EL (cell line): ENCODE results near the gene FAM20C.

Source experiments
- DNase-seq: peaks from one replicate; pipeline ENCODE4 v3.0.0-alpha.2; 2016

The FAM20C gene

DNA sequence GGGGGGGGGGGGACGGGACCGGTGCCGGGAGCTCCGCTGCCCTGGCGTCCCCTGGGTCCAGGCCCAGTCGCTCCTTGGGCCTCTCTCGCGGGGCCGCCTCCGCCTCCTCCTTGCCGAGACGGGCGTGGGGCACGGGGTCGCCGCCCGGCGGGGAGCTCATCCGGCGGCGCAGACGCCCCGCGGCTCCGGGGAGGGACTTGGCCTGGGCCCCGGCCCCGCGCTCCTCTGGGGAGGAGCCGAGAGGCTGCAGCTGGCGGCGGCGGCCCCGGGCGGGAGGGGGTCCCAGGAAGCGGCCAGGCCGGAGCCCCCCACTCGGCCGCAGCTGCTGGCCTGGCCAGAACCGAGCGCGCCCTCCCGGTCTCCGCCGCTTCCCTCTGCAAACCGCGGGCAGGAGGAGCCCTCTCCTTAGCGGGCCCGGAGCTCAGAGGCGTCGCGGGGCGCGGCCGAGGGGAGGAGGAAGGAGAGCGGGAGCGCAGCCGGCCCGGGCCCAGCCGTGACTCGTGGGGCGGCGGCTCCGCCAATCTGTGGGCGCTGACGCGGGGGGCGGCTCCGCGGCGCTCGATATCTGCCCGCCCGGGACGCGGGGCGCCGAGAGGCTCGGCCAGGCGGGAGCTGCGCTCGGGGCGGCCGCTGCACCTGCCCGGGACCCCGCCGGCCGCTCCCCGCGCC lies at the start of gene FAM20C:
Gene FAM20C (plus strand): TSS at position 591 of the 669 bp plus-strand sequence. CDS start 629 bp downstream, outside the sequence.
- DNase-seq, result peak; percentile 79

- DNase-seq, result no peak
Measured at GRCh38 chr7:143145-143751, 49.1 kb upstream of the FAM20C start.

GRCh38 chr7:143811-144453 lies 48.4 kb upstream of the FAM20C start:
- no peak for DNase-seq

- DNase-seq, result no peak
Measured at GRCh38 chr7:144454-144826, 47.9 kb upstream of the FAM20C start.

DNA sequence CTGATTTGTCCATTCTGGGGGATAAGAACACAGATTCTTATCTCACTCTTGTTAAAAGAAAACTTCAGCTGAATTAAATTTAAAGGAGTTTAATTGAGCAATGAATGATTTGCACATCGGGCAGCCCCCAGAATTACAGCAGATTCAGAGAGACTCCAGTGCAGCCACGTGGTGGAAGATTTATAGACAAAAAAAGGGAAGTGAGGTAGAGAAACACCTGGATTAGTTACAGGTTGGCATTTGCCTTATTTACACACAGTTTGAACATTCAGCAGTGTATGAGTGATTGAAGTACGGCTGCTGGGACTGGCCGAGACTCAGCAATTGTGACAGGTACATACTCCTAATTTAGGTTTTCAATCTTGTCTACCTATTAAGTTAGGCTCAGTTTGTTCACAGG lies 46.5 kb upstream of the FAM20C start:
- no peak for DNase-seq

DNA sequence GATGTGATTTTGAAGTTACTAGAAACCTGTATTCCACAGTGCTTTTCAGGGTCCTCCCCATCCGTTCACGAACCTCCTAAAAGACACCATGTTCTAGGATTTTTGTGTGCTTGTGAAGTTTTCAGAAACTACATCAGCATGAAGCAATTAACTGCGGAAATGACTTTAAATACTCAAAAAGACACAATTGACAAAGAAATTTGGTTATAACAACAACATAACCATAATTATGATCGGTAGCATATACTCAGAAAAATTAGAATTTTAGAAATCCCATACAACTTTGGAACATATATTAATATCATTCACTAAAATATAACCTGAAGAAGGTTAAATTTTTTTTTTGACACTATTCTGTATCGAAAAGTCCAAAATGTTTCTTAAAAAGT lies 43.8 kb upstream of the FAM20C start:
- no peak for DNase-seq

- peak; percentile 99 for DNase-seq
Measured at GRCh38 chr7:148932-149790, 43.2 kb upstream of the FAM20C start.

GRCh38 chr7:149791-150636 lies 42.4 kb upstream of the FAM20C start:
- DNase-seq, result no peak

- DNase-seq, result no peak
Measured at GRCh38 chr7:150811-151221, 41.6 kb upstream of the FAM20C start.

GRCh38 chr7:151346-152050 lies 40.9 kb upstream of the FAM20C start:
- no peak for DNase-seq

GRCh38 chr7:152702-153391 lies 39.5 kb upstream of the FAM20C start:
- DNase-seq, result no peak

DNA sequence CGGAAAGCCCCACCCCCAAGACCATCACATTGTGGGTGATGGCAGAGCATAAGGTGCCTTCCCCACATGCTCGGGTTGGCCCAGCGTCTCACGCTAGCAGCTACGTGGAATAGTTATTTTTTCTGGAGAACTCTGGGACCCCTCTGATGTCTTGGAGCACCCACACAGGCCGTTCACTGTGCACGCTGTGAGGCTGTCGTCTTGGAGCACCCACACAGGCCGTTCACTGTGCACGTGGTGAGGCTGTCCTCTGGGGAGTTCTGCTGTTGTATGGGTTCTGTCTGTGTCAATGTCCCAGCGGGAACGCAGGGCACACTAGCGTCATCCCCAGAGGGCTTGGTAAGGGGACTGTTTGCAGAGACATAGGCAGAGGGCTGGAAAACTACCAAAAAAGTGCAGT lies 38.8 kb upstream of the FAM20C start:
- DNase-seq, result no peak

DNA sequence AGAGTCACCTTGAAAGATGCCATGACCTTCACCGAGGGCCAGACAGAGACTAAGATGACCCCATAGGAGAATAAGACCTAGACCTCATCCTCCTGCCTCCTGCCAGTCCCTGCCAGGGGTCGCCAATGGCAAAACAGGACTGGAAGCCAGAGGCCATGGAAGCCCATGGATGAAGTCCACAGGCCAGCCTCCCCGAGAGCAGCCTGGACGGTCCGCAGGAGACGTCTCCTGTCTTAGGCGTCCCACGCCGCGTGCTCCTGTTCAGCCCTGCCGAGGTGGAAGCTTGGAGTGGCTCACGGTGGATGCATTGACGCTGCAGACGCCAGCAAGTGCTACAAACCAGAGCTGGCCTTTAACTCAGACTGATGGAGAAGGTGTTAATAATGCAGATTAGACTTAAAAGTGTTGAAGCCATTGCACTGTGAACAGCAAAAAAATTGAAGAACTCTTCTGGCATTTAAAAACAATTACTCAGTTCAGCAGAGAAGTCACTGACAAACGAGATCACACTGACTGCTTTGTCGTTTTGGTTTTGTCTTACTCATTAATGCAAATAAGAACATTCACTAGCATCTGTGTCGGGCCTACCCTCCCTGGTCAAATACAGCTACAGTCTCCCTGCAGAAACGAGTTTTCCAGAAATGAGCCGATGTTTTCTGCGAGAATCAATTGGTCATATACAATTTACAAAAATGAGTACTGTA lies 38.1 kb upstream of the FAM20C start:
- no peak for DNase-seq

DNA sequence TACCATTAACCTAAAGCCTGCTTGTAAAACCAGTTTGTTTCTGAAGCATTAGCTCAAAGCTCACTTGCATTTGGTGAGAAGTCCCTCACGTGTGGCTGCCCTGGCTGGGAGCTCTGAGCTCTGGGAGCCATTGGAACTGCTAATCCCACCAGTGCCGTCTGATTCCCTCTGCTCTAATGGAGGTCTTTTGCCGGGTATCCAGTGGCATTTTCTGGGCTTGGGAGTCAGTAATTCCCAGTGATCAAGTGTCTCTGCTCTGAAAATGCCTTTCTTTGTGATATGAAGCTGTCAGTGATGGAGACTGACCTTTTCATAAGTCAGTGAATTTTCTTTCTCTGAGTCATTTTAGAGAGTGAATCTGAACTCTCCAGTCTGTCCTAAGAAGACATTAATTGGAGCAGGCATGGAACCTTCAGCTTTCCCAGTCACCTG lies 36.9 kb upstream of the FAM20C start:
- peak; percentile 32 for DNase-seq

- no peak for DNase-seq
Measured at GRCh38 chr7:156111-157007, 36.0 kb upstream of the FAM20C start.

- DNase-seq, result no peak
Measured at GRCh38 chr7:157008-157310, 35.4 kb upstream of the FAM20C start.

GRCh38 chr7:157771-158625 lies 34.4 kb upstream of the FAM20C start:
- no peak for DNase-seq

DNA sequence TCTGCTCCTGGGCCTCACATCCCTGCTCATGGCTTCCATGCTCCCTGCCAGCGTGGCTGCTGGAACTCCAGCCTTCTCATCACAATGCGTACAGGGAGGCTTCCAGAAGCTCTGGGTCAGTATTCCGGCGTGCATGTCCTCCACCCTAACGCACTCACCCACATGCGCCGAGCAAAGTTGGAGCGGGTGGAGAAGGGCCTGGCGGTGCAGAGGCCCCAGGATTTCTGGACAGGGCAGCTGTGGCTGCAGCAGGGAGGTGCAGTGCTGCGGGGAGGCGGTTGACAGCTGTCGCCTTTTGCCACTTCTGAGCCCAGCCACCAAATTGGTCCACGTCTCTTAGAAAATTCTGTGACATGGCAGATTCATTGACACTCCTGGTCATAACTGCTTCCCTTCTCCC lies 33.6 kb upstream of the FAM20C start:
- no peak for DNase-seq
